Liver (tissue), 9 donors: ENCODE results near the gene TRAK2. TPM values are rescaled to one million over a fixed set of nuclear protein-coding genes. Genes with fewer than 3 reads are reported as not detected.

Source experiments
- DNase-seq: peaks from one replicate; pipeline ENCODE4 v3.0.0-alpha.2; 2017; ENCODE audit warnings: low spot score
- H3K27ac ChIP-seq, 2 donors: one replicate each; pipeline ENCODE4 v1.7.0; 2013; ENCODE audit warnings: inconsistent platforms in 2 of 2, low read length in 2 of 2, control low read depth in 1 of 2, low read depth in 1 of 2, mild to moderate bottlenecking in 1 of 2
- H3K27me3 ChIP-seq, 4 donors: one replicate each; pipeline versions ENCODE4 v1.6.1 to v1.7.0; 2013; ENCODE audit warnings: low read length in 3 of 4, inconsistent platforms in 1 of 4, mild to moderate bottlenecking in 1 of 4, moderate library complexity in 1 of 4; ENCODE audit not compliant: control insufficient read depth in 4 of 4, insufficient read depth in 4 of 4
- H3K36me3 ChIP-seq, 4 donors: one replicate each; pipeline versions ENCODE4 v1.6.1 to v1.7.0; 2013; ENCODE audit warnings: low read length in 3 of 4, mild to moderate bottlenecking in 3 of 4, low read depth in 1 of 4, moderate library complexity in 1 of 4; ENCODE audit not compliant: control insufficient read depth in 4 of 4, insufficient read depth in 3 of 4
- H3K4me1 ChIP-seq, 4 donors: one replicate each; pipeline versions ENCODE4 v1.6.1 to v1.7.0; 2013; ENCODE audit warnings: low read length in 3 of 4, mild to moderate bottlenecking in 3 of 4, moderate library complexity in 1 of 4; ENCODE audit not compliant: control insufficient read depth in 4 of 4, insufficient read depth in 4 of 4
- H3K4me3 ChIP-seq, 3 donors: one replicate each; pipeline versions ENCODE4 v1.6.1 to v1.7.0; 2013; ENCODE audit warnings: low read length in 3 of 3, control low read depth in 1 of 3, low read depth in 1 of 3, mild to moderate bottlenecking in 1 of 3
- H3K9ac ChIP-seq, 2 donors: one replicate each; pipeline ENCODE4 v1.7.0; 2013; ENCODE audit warnings: low read length in 2 of 2, mild to moderate bottlenecking in 2 of 2, moderate library complexity in 2 of 2, control low read depth in 1 of 2, low read depth in 1 of 2
- H3K9me3 ChIP-seq, 4 donors: one replicate each; pipeline versions ENCODE4 v1.6.1 to v1.7.0; 2013; ENCODE audit warnings: low read length in 3 of 4; ENCODE audit not compliant: control insufficient read depth in 4 of 4
- ATF3 ChIP-seq: IDR thresholded peaks from 2 replicates; pipeline ENCODE4 v1.6.1; 2016; ENCODE audit warnings: antibody characterized with exemption
- CTCF ChIP-seq: fragments of 150-350 bp; IDR thresholded peaks from 2 replicates; pipeline ENCODE4 v1.5.1; 2017; ENCODE audit warnings: improper control_type of control experiment, low read depth, low read length; ENCODE audit not compliant: missing input control
- EGR1 ChIP-seq, 2 donors: IDR thresholded peaks; 2 replicates each; pipeline ENCODE4 v1.6.1; 2016 to 2018; ENCODE audit warnings: antibody characterized with exemption in 2 of 2, low read depth in 2 of 2
- FOXA1 ChIP-seq: IDR thresholded peaks from 2 replicates; pipeline ENCODE4 v1.6.1; 2016; ENCODE audit warnings: antibody characterized with exemption
- FOXA2 ChIP-seq: IDR thresholded peaks from 2 replicates; pipeline ENCODE4 v1.6.1; 2016; ENCODE audit warnings: antibody characterized with exemption
- GABPA ChIP-seq, 2 donors: IDR thresholded peaks in 1 of 2; conservative IDR thresholded peaks in 1 of 2; 2 replicates each; pipeline ENCODE4 v1.6.1; 2016; ENCODE audit warnings: antibody characterized with exemption in 2 of 2, mild to moderate bottlenecking in 1 of 2, moderate library complexity in 1 of 2
- HNF4A ChIP-seq, 2 donors: conservative IDR thresholded peaks; 2 replicates each; pipeline ENCODE4 v1.6.1; 2016; ENCODE audit warnings: antibody characterized with exemption in 2 of 2, mild to moderate bottlenecking in 2 of 2
- HNF4G ChIP-seq: IDR thresholded peaks from 2 replicates; pipeline ENCODE4 v1.6.1; 2016; ENCODE audit warnings: antibody characterized with exemption
- JUND ChIP-seq, 2 donors: IDR thresholded peaks; 2 replicates each; pipeline ENCODE4 v1.6.1; 2016; ENCODE audit warnings: antibody characterized with exemption in 2 of 2
- MAX ChIP-seq: IDR thresholded peaks from 2 replicates; pipeline ENCODE4 v1.6.1; 2016; ENCODE audit warnings: antibody characterized with exemption
- NR2F2 ChIP-seq: IDR thresholded peaks from 2 replicates; pipeline ENCODE4 v1.6.1; 2016; ENCODE audit warnings: antibody characterized with exemption
- RAD21 ChIP-seq, 2 donors: IDR thresholded peaks; 2 replicates each; pipeline ENCODE4 v1.6.1; 2016; ENCODE audit warnings: antibody characterized with exemption in 2 of 2, mild to moderate bottlenecking in 2 of 2
- REST ChIP-seq: IDR thresholded peaks from 2 replicates; pipeline ENCODE4 v1.6.1; 2016; ENCODE audit warnings: antibody characterized with exemption, mild to moderate bottlenecking
- RXRA ChIP-seq, 2 donors: IDR thresholded peaks; 2 replicates each; pipeline ENCODE4 v1.6.1; 2017 to 2018; ENCODE audit warnings: antibody characterized with exemption in 2 of 2, mild to moderate bottlenecking in 1 of 2
- SP1 ChIP-seq: IDR thresholded peaks from 2 replicates; pipeline ENCODE4 v1.6.1; 2018; ENCODE audit warnings: antibody characterized with exemption, mild to moderate bottlenecking
- TAF1 ChIP-seq: conservative IDR thresholded peaks from 2 replicates; pipeline ENCODE4 v1.6.1; 2016; ENCODE audit warnings: antibody characterized with exemption, mild to moderate bottlenecking
- YY1 ChIP-seq: IDR thresholded peaks from 2 replicates; pipeline ENCODE4 v1.6.1; 2016; ENCODE audit warnings: antibody characterized with exemption, mild to moderate bottlenecking
- ZBTB33 ChIP-seq: IDR thresholded peaks from 2 replicates; pipeline ENCODE4 v1.6.1; 2016; ENCODE audit warnings: antibody characterized with exemption
- WGBS: extraction: QIAGEN DNeasy Blood & Tissue Kit; methylation state at CpG from one replicate; pipeline ENCODE4 v1.1.7; 2013; 5-methylcytosine and 5-hydroxymethylcytosine counted together
- polyA plus RNA-seq, 2 donors: library from polyadenylated mRNA; stranded (reverse) in 1 of 2; unstranded in 1 of 2; fragments of 200-250 nt in 1 of 2; fragments of >200 nt in 1 of 2; fragmentation: Nextera tagmentation in 1 of 2; extraction: Ambion mirVana in 1 of 2; gene quantifications; one replicate each; pipeline versions ENCODE4 v1.2.1 to v1.2.3, GENCODE V29; 2013 to 2015
- total RNA-seq, 2 donors: library from RNA; depleted of rRNA; stranded (reverse); fragments of >200 nt; gene quantifications; one replicate each; pipeline ENCODE4 v1.2.3, GENCODE V29; 2014
- donor health status: healthy.
- donor health status: healthy.
- donor health status: healthy.
- donor health status: healthy.
- donor health status: healthy.

Gene TRAK2
- total and polyA plus RNA-seq, 4 donors = 6.1 to 207 (median 12.4) TPM

- no peak overlapping the region for H3K4me3 ChIP-seq
- WGBS = 97% methylated on average over 4 of the region's 4 CpGs
- no peak overlapping the region for H3K27ac ChIP-seq
- H3K27me3 ChIP-seq = no peaks in the 10 kb centered on the region
- no peak for DNase-seq
- H3K36me3 ChIP-seq = no peaks in the 10 kb centered on the region
- no peaks in the 10 kb centered on the region for H3K4me1 ChIP-seq
- no peaks in the 10 kb centered on the region for H3K9me3 ChIP-seq
- H3K9ac ChIP-seq = no peak overlapping the region
- TF ChIP-seq NR2F2 = no peak
- TF ChIP-seq EGR1 (IDR thresholded peaks at IDR 0.05; ENCODE audit: low read depth in 2 of 2) = no peak
- TF ChIP-seq FOXA2 = no peak
- TF ChIP-seq REST = no peak
- no peak for TF ChIP-seq TAF1
- TF ChIP-seq RAD21 (IDR thresholded peaks at IDR 0.05) = no peak
- TF ChIP-seq HNF4A (conservative IDR thresholded peaks at IDR 0.05) = no peak
- TF ChIP-seq ZBTB33 = no peak
- no peak for TF ChIP-seq HNF4G
- TF ChIP-seq MAX = no peak
- TF ChIP-seq FOXA1 = no peak
- TF ChIP-seq SP1 = no peak
- TF ChIP-seq CTCF = no peak
- no peak for TF ChIP-seq RXRA (IDR thresholded peaks at IDR 0.05)
- no peak for TF ChIP-seq YY1
- no peak for TF ChIP-seq ATF3
- TF ChIP-seq JUND (IDR thresholded peaks at IDR 0.05) = no peak
- TF ChIP-seq GABPA (IDR thresholded peaks at IDR 0.05 in 1 of 2, conservative IDR thresholded peaks at IDR 0.05 in 1 of 2) = no peak
These were observed 104.1 kb downstream of the TRAK2 start for GRCh38 chr2:201347138-201347537.
